Measurements from ENCODE around the gene ZMIZ1. TPM values are rescaled to one million over a fixed set of nuclear protein-coding genes. Genes with fewer than 3 reads are reported as not detected.

Gene ZMIZ1
- polyA plus RNA-seq, 3 donors: 3.3 to 64.6 (median 8.9) TPM

DNA sequence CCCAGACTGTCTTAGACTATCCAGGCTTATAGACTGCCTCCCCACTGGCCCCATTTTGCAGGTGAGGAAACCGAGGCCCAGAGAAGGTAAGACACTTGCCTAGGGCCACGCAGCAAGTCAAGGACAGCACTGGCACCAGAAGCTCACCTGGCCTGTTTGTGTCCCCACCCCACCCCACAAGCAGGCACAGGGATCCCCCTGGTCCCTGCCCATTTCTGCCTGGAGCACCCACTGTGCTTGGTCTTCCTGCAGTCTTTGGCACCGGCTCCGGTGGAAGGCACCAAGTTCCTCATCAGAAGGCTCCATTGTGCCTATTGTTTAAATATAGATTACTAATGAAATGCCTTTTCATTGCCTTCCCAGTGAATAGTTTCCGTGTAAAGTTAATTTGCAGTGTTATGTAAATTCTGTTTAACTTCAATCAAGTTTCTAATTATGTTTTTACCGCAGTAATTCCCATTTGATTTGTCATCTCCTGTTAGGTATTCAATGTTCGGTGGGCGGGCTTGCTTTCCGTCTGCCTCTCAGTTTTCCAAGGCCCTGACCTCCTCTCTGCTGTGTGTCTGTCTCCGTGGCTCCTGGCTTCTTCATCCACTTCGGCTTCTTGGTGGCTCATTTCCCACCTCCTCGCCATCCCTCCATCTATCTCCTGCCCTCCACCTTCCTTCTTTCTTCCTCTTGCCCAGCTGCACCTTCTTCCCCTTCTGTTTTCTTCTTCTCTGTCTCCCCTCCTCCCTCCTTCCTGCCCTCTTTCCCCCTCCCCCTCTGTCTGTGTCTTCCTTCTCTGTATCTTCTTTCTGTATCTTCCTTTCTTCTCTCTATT is 75.8 kb downstream of the ZMIZ1 start:
- no peaks in the 10 kb centered on the region for H3K27me3 ChIP-seq (ENCODE audit: control insufficient read depth in 2 of 2, insufficient read depth in 2 of 2, low read length in 2 of 2)
- WGBS (ENCODE audit: insufficient coverage): 40% methylated on average over 5 of the region's 12 CpGs
- peaks cover 46% of the 10 kb centered on the region for H3K79me2 ChIP-seq (ENCODE audit: insufficient read depth, low read length)
- H3K4me3 Mint-ChIP-seq: peak overlapping the region in 1 of 2 donors; percentile 76
- H4K20me1 ChIP-seq (ENCODE audit: insufficient read depth, low read length): peaks cover 78% of the 10 kb centered on the region
- peak overlapping the region; percentile 13 for H3K9ac ChIP-seq (ENCODE audit: insufficient read depth, low read length, poor library complexity, severe bottlenecking)
- peaks cover 49 to 56% of the 10 kb centered on the region in 2 donors for H3K36me3 Mint-ChIP-seq
- peak overlapping the region in 1 of 3 experiments; percentile 42 for H3K4me3 ChIP-seq (replicated peaks in 1 of 3; ENCODE audit: low read depth in 2 of 3, low read length in 3 of 3)
- intact Hi-C loops (cut with micrococcal nuclease): loop anchor here in 1 of 2 donors (5.0 kb wide), 1 partner anchor 72 kb away; no protein-coding TSS in a partner anchor
- DNase-seq: no peak
- H3K27ac ChIP-seq (ENCODE audit: low read depth in 1 of 2, low read length in 2 of 2): peak overlapping the region; percentile 25 to 95
- TF ChIP-seq, protein P1, sequence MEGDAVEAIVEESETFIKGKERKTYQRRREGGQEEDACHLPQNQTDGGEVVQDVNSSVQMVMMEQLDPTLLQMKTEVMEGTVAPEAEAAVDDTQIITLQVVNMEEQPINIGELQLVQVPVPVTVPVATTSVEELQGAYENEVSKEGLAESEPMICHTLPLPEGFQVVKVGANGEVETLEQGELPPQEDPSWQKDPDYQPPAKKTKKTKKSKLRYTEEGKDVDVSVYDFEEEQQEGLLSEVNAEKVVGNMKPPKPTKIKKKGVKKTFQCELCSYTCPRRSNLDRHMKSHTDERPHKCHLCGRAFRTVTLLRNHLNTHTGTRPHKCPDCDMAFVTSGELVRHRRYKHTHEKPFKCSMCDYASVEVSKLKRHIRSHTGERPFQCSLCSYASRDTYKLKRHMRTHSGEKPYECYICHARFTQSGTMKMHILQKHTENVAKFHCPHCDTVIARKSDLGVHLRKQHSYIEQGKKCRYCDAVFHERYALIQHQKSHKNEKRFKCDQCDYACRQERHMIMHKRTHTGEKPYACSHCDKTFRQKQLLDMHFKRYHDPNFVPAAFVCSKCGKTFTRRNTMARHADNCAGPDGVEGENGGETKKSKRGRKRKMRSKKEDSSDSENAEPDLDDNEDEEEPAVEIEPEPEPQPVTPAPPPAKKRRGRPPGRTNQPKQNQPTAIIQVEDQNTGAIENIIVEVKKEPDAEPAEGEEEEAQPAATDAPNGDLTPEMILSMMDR (IDR thresholded peaks at IDR 0.05): no peak
- H3K4me1 Mint-ChIP-seq: peaks cover 84% of the 10 kb centered on the region
- H3K4me2 ChIP-seq (replicated peaks; ENCODE audit: extremely low read depth, low read length, poor library complexity, severe bottlenecking): peak overlapping the region; percentile 43
- H3K27me3 Mint-ChIP-seq (ENCODE audit: low read depth in 3 of 3): peaks cover 0 to 2% (median 0%) of the 10 kb centered on the region in 3 donors
- peaks cover 32 to 44% of the 10 kb centered on the region in 2 donors for H3K36me3 ChIP-seq (replicated peaks in 1 of 2; ENCODE audit: control insufficient read depth in 1 of 2, insufficient read depth in 2 of 2, low read length in 2 of 2)
- H3K9me3 ChIP-seq (replicated peaks in 1 of 2; ENCODE audit: control insufficient read depth in 1 of 2, insufficient read depth in 1 of 2, low read length in 2 of 2): no peaks in the 10 kb centered on the region
- no peak overlapping the region for H2AFZ ChIP-seq (ENCODE audit: insufficient read depth, low read depth, low read length, poor library complexity, severe bottlenecking)
- H3K27ac Mint-ChIP-seq: peak overlapping the region; percentile 20 to 98 (median 68)
- H3K9me3 Mint-ChIP-seq: peaks cover 0 to 2% (median 0%) of the 10 kb centered on the region in 7 donors
- peaks cover 64 to 70% of the 10 kb centered on the region in 2 donors for H3K4me1 ChIP-seq (ENCODE audit: control insufficient read depth in 1 of 2, insufficient read depth in 2 of 2, low read length in 2 of 2)

DNA sequence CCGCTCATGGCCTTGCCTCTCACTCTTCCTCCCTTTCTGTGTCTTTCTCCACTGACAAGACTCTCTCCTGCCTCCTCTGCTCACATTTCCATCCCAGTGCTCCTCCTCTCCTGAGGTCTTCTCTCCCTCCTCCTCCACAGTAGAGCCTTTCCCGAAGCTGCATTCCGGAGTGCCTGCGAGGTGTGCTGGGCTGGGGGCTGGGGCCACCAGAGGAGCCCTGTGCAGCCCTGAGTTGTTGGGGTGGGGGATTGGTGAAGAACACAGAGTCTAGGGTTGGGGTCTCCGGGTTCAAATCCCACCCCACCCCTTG is 76.4 kb downstream of the ZMIZ1 start:
- Histone ChIP-seq H3K9me3 (replicated peaks in 1 of 2; ENCODE audit: control insufficient read depth in 1 of 2, insufficient read depth in 1 of 2, low read length in 2 of 2) (no peaks in the 10 kb centered on the region), H3K4me1 (ENCODE audit: control insufficient read depth in 1 of 2, insufficient read depth in 2 of 2, low read length in 2 of 2) (peaks cover 65 to 71% of the 10 kb centered on the region in 2 donors), H3K4me2 (replicated peaks; ENCODE audit: extremely low read depth, low read length, poor library complexity, severe bottlenecking) (peak overlapping the region; percentile 43), H3K79me2 (ENCODE audit: insufficient read depth, low read length) (peaks cover 46% of the 10 kb centered on the region), H3K27me3 (ENCODE audit: control insufficient read depth in 2 of 2, insufficient read depth in 2 of 2, low read length in 2 of 2) (no peaks in the 10 kb centered on the region), H3K4me3 (replicated peaks in 1 of 3; ENCODE audit: low read depth in 2 of 3, low read length in 3 of 3) (peak overlapping the region in 1 of 3 experiments; percentile 42), H4K20me1 (ENCODE audit: insufficient read depth, low read length) (peaks cover 77% of the 10 kb centered on the region), H3K27ac (ENCODE audit: low read depth in 1 of 2, low read length in 2 of 2) (peak overlapping the region; percentile 85 to 95), H3K9ac (ENCODE audit: insufficient read depth, low read length, poor library complexity, severe bottlenecking) (peak overlapping the region; percentile 13), H3K36me3 (replicated peaks in 1 of 2; ENCODE audit: control insufficient read depth in 1 of 2, insufficient read depth in 2 of 2, low read length in 2 of 2) (peaks cover 27 to 39% of the 10 kb centered on the region in 2 donors), H2AFZ (ENCODE audit: insufficient read depth, low read depth, low read length, poor library complexity, severe bottlenecking) (no peak overlapping the region)
- H3K36me3 Mint-ChIP-seq: peaks cover 45 to 52% of the 10 kb centered on the region in 2 donors
- TF ChIP-seq, protein P1 (IDR thresholded peaks at IDR 0.05): no peak
- peak overlapping the region in 6 of 7 donors; percentile 20 to 98 (median 73) for H3K27ac Mint-ChIP-seq
- peaks cover 0 to 2% (median 0%) of the 10 kb centered on the region in 7 donors for H3K9me3 Mint-ChIP-seq
- intact Hi-C loops (cut with micrococcal nuclease): no loop called here
- H3K4me3 Mint-ChIP-seq: peak overlapping the region in 1 of 2 donors; percentile 76
- H3K4me1 Mint-ChIP-seq: peaks cover 83% of the 10 kb centered on the region
- WGBS (ENCODE audit: insufficient coverage): 0% methylated on average over 1 of the region's 5 CpGs
- H3K27me3 Mint-ChIP-seq (ENCODE audit: low read depth in 3 of 3): peaks cover 0 to 2% (median 0%) of the 10 kb centered on the region in 3 donors
- DNase-seq: no peak
